GM18870 (cell line): ENCODE data around the gene CES4A.
A peak's percentile ranks its signal among the peaks of the same experiment; 100 is the strongest.
"Not testable (repeated sequence)": the region's sequence is repeated elsewhere in the genome, so short reads cannot be mapped to it uniquely, and the experiment has no call there.

ENCODE experiments used
- ATAC-seq: cut with Tn5 transposase; IDR thresholded peaks from one replicate; pipeline ENCODE4 v1.9.1; 2021; ENCODE audit warnings: moderate library complexity; ENCODE audit not compliant: unreplicated experiment

The CES4A gene

DNA sequence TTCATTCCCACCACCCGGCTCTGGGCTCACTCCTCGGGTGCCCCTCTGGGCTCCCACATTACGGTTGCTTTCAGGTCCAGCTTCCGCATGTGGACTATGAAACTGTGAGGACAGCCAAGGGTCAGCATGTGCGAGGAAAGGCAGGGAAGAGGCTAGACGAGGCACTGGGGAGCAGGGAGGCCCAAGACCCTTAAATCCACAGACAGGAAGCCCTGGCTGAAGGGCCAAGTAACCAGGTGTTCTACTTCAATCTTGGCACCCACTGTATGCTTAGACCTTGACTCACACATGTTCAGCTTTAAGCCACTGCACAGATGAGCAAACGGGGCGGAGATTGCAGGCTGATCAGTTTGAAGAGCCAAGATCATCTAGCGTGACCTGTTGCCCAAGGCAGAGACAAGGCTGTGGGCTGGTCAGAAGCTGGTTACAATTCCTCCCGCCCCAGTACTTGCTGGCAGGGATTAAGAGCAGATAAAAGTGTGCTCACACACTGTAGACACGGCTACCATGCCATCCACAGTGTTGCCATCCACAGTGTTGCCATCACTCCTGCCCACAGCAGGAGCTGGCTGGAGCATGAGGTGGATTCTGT is at the start of gene CES4A:
CES4A (plus strand) TSS at position 393 of the 592 bp plus-strand sequence; CDS start at position 577, 184 bp downstream.
- no peak for ATAC-seq

- no peak for ATAC-seq
These were observed 49.0 kb upstream of the CES4A start for GRCh38 chr16:66939366-66939765.

DNA sequence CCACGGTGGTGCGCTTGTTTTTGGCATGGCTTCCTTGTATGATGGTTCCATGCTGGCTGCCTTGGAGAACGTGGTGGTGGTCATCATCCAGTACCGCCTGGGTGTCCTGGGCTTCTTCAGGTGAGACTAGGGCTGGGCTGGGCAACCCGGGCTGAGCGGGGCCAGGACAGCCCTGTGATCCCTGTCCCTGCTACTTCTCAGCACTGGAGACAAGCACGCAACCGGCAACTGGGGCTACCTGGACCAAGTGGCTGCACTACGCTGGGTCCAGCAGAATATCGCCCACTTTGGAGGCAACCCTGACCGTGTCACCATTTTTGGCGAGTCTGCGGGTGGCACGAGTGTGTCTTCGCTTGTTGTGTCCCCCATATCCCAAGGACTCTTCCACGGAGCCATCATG is 48.2 kb upstream of the CES4A start:
- ATAC-seq = no peak

DNA sequence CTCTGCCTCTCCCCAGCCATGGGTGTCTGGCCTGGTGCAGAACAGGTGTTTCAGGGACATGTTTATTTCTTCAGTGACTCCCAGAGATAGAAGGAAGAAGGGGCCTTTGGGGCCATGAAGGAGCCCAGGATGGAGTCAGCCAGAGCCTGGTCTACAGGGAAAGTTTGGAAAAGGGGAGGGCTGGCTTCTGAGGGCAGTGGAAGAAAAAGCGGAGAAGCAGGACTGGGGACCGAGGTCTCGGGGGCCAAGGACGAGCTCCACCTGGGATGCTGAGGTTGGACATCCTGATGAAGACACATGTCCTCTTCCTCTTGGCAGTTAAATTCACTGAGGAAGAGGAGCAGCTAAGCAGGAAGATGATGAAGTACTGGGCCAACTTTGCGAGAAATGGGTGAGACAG is 45.4 kb upstream of the CES4A start:
- no peak for ATAC-seq

DNA sequence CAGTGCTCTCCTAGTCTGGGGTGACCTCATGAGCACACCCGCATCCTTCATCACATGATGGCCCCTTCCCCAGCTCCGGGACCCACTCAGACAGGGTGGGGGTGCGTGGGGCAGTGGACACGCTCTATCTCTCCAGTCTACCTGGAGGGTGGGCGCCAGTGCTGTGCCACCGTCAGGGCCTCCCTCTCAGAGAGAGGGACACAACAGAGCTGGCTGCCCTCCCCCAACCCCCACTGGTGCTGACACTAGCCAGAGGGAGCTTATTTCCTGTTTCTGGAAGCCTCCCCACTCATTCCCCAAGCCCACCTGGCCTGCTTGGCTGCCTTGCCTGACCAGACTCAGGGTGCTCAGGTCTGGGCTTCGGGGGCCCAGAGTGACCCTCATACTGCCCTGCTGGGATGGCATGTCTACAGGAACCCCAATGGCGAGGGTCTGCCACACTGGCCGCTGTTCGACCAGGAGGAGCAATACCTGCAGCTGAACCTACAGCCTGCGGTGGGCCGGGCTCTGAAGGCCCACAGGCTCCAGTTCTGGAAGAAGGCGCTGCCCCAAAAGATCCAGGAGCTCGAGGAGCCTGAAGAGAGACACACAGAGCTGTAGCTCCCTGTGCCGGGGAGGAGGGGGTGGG is 44.8 kb upstream of the CES4A start:
- ATAC-seq = no peak

- ATAC-seq = no peak
These were observed 44.3 kb upstream of the CES4A start for GRCh38 chr16:66944054-66944441.

DNA sequence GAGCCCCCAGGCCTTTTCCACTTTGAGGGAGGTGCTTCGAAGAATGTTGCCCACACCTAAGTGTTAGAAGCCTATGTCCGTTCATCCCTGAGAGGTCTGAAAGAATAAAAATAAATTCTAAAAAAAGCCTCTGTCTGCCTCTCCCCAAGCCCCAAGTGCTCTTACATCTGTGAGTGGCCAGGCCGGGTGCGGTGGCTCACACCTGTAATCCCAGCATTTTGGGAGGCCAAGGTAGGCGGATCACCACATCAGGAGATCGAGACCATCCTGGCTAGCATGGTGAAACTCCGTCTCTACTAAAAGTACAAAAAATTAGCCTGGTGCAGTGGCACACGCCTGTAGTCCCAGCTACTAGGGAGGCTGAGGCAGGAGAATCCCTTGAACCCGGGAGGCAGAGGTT is 43.4 kb upstream of the CES4A start:
- not testable (repeated sequence) for ATAC-seq

DNA sequence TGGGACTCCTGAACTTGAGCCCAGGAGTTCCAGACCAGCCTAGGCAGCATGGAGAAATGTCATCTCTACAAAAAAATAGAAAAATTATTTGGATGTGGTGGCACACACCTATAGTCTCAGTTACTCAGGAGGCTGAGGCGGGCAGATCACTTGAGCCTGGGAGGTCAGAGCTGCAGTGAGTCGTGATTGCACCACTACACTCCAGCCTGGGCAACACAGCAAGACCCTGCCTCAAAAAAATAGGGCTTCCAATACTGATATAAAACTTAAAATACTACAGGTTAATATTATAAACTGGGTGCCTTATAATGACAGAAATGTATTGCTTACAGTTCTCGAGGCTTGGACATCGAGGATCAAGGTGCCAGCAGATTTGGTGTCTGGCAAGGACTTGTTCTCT is 42.5 kb upstream of the CES4A start:
- no peak for ATAC-seq

GRCh38 chr16:66946541-66946940 is 41.8 kb upstream of the CES4A start:
- no peak for ATAC-seq

DNA sequence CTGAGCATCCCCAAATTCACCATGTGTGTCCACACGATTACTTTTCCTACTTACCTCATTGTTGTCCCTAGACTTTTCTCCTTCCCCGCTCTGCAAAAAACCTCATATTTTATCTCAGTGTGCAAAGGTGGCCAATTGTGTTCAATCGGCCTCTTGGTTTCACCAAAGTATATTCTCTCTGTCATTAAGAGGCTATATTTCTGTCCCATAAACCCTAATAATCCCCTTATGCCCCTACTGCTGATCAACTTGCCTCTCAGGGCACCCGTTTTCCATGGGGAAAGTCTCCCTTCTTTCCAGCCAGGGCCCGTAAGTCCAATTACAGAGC is 41.5 kb upstream of the CES4A start:
- ATAC-seq = no peak

DNA sequence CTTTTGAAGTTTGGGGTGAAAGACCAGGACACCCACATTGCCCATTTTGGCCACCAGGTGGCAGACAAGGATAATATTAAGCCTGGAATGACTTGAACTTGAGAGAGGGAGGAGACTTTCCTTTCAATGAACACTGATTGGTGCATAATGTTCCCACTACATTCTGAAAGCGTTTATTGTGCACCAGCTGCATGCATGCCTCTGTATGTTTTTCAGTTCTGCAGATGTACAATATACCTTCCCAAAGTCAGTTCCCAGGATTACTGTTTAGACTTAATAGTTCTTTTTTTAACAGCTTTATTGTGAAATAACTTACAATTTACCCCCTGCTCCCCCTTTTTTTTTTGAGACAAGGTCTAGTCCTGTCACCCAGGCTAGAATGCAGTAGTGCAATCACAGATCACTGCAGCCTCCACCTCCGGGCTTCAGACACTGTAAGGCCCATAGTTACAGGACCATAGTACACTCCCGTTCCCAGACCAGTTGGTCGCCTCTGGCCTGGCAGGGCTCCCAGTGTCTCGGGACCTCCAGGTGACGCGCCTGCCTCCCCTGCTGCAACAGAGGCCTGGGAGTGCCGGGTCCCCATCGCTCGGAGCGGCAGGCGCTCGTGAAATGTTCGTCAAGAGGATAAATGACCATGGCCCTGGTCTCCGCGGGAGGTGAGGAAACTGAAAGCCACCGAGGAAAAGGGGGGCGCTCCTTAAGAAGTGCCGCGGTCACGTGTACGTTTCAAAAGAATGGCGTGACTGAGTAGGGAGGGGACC is 40.9 kb upstream of the CES4A start:
- ATAC-seq = peak; percentile 59

- no peak for ATAC-seq
These were observed 40.1 kb upstream of the CES4A start for GRCh38 chr16:66948134-66948836.

GRCh38 chr16:66948837-66949225 is 39.6 kb upstream of the CES4A start:
- ATAC-seq = no peak

GRCh38 chr16:66949472-66949871 is 38.9 kb upstream of the CES4A start:
- no peak for ATAC-seq

DNA sequence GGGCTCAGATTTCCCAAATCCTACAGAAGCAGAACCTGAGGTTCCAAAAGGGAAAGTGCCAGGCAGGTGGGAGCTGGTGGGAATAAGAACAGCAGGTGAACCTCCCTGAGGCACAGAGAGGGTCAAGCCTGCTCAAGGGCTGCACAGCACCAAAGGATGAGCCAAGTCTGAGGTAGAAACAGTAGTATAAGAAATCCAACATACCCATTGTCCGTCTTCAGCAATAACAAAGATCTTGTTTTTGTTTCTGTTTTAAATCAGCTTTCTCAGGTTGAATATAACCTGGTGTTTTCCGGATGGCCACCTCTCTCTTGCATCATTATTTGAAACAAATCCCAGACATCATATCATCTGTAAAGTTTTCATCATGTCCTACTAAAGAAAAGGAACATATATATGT is 38.0 kb upstream of the CES4A start:
- no peak for ATAC-seq

DNA sequence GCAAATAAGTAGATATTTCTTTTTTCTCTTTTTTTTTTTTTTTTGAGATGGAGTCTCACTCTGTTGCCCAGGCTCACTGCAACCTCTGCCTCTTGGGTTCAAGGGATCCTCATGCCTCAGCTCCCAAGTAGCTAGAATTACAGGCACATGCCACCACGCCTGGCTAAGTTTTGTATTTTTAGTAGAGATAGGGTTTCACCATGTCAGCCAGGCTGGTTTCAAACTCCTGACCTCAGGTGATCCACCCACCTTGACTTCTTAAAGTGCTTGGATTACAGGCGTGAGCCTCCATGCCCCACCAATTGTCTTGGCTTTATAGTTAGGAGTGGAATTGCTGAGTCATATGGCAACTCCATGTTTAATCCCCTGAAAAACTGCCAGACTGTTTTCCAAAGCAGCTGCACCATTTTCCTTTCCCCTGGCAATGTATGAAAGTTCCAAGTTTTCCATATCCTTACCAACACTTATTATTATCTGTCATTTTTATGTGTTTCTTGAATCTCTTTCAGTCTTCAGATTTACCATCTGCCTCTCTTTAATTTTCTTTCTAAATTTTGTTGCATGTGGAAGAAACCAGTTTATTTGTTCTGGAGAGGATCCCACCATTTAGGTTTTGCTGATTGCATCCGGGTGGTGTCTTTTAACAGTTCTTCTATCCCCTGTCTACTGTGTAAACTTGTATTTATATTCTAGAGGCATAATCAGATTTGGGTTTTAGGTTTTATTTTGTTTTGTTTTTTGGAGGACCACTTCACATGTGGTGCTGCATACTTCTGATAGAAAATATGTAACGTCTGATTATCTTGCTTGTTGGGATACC is 37.2 kb upstream of the CES4A start:
- ATAC-seq = no peak

- no peak for ATAC-seq
These were observed 35.8 kb upstream of the CES4A start for GRCh38 chr16:66952430-66953110.

DNA sequence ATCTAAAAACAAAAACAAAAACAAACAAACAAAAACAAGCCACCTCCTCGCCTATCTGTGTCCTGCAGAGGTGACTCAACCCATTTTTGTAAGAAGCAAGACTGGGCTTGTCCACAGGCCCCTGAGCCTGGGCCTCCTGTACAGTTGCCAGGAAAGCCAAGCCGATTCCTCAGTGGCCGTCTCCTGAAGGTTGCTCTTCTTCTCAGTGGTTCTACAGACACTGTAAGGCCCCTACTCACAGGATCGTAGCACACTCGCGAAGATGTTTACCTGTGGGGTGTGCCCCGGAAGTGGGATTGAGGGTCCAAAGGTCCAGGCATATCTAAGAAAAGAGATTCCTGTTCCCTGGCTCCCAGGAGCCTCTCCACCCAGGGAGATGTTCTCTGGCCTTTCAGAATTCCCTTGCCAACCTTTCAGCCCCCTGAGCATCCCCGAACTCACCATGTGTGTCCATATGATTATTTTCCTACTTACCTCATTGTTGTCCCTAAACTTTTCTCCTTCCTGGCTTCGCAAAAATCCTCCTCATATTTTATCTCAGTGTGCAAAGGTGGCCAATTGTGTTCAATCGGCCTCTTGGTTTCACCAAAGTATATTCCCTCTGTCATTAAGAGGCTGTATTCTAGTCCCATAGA is 34.8 kb upstream of the CES4A start:
- no peak for ATAC-seq

GRCh38 chr16:66954097-66954659 is 34.2 kb upstream of the CES4A start:
- ATAC-seq = no peak
